A549 (cell line): ENCODE measurements around the gene NDUFAF5.

Experiments
- BCL3 ChIP-seq: fragments of >200 bp; sonication (Bioruptor Twin); formaldehyde crosslinking; IDR thresholded peaks from 3 replicates; pipeline ENCODE4 v1.6.1; 2016
- CEBPB ChIP-seq, 2 experiments: fragments of >200 bp in 1 of 2; sonication (Bioruptor Twin) in 1 of 2; formaldehyde crosslinking in 1 of 2; IDR thresholded peaks; 2 replicates each; pipeline ENCODE4 v1.6.1; 2012 to 2016
- CTCF ChIP-seq: fragments of >200 bp; sonication (Bioruptor Twin); formaldehyde crosslinking; IDR thresholded peaks from 3 replicates; pipeline ENCODE4 v1.5.1; 2016
- ELK1 ChIP-seq: fragments of 150-350 bp; IDR thresholded peaks from 2 replicates; pipeline ENCODE4 v1.6.1; 2014; ENCODE audit warnings: low read depth, mild to moderate bottlenecking, low read length
- HOXA7 ChIP-seq: fragments of 250-450 bp; sonication (Bioruptor Pico); IDR thresholded peaks from 2 replicates; pipeline ENCODE4 v1.5.0; 2020; ENCODE audit warnings: mild to moderate bottlenecking, moderate library complexity
- JUN ChIP-seq, 2 experiments: fragments of >200 bp; sonication (Bioruptor Twin); formaldehyde crosslinking; IDR thresholded peaks; 2 replicates in 1 of 2; 3 replicates in 1 of 2; pipeline ENCODE4 v1.6.1; 2016 to 2017
- MAFK ChIP-seq: fragments of 450-650 bp; IDR thresholded peaks from 2 replicates; pipeline ENCODE4 v1.6.1; 2014; ENCODE audit not compliant: partially characterized antibody
- MAX ChIP-seq: IDR thresholded peaks from 2 replicates; pipeline ENCODE4 v1.6.1; 2012
- MYC ChIP-seq: IDR thresholded peaks from 2 replicates; pipeline ENCODE4 v1.6.1; 2012; ENCODE audit warnings: mild to moderate bottlenecking, inconsistent platforms, low read length, improper control_type of control experiment, borderline replicate concordance
- POLR2A ChIP-seq: IDR thresholded peaks from 2 replicates; pipeline ENCODE4 v1.6.1; 2012; ENCODE audit warnings: mild to moderate bottlenecking, low read length
- SMC3 ChIP-seq: fragments of >200 bp; sonication (Bioruptor Twin); formaldehyde crosslinking; IDR thresholded peaks from 3 replicates; pipeline ENCODE4 v1.6.1; 2018; ENCODE audit warnings: inconsistent platforms
- ZFP36 ChIP-seq: fragments of 450-650 bp; IDR thresholded peaks from 2 replicates; pipeline ENCODE4 v1.6.1; 2014; ENCODE audit warnings: borderline replicate concordance; ENCODE audit not compliant: partially characterized antibody

DNA sequence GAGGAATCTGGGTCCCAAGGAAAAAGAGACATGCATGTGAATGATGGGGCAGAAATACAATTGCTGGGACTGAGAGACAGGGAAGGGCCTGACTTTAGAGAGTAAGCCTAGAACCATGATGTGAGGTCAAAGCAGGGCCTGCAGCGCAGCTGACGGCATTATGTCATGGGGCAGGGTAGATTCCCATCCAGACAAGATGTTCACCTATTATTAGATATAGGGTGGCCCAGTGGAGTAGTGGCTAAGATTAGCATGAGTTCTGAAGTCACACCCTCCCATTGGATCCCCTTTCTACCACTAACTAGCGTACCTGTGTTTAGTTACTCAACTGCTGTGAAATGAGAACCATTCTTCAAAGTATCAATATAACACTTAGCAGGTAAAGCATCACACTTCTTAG, 39.6 kb downstream of the NDUFAF5 start:
- TF ChIP-seq ZFP36 (no peak), POLR2A (no peak), JUN (IDR thresholded peaks at IDR 0.05) (no peak), CTCF (no peak), ELK1 (no peak), SMC3 (no peak), HOXA7 (CRISPR knock-in tag) (no peak), CEBPB (IDR thresholded peaks at IDR 0.05) (no peak), MYC (no peak), BCL3 (no peak), MAFK (no peak), MAX (no peak)
